IPS-18c (cell line): ENCODE results near the gene ALKBH2.

Experiments
- H3K4me3 ChIP-seq: 2 replicates; pipeline ENCODE4 v1.7.0; 2013; ENCODE audit warnings: low read depth, mild to moderate bottlenecking, low read length, moderate library complexity; ENCODE audit not compliant: insufficient read depth
- H3K9me3 ChIP-seq: one replicate; pipeline ENCODE4 v1.6.1; 2013; ENCODE audit warnings: mild to moderate bottlenecking, low read length, moderate library complexity; ENCODE audit not compliant: control insufficient read depth, insufficient read depth

ALKBH2 gene

DNA sequence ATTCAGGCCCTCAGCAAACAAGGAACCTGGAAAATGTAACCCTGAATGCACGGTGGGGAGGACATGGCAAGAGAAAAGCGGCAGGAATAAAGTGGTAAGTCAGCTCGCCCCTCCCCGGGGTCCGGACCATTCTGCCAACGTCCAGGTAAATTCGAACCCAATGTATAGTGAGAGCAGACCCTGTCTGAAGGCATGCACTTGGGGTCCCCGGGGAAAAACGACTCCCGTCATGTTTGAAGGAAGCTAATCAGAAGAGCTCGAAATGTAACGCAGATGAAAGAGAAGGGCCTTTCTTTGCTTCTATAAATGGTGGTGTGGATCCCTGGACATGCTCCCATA lies 23.3 kb upstream of the ALKBH2 start:
- Histone ChIP-seq H3K9me3 (no peaks in the 10 kb centered on the region), H3K4me3 (no peak overlapping the region)

DNA sequence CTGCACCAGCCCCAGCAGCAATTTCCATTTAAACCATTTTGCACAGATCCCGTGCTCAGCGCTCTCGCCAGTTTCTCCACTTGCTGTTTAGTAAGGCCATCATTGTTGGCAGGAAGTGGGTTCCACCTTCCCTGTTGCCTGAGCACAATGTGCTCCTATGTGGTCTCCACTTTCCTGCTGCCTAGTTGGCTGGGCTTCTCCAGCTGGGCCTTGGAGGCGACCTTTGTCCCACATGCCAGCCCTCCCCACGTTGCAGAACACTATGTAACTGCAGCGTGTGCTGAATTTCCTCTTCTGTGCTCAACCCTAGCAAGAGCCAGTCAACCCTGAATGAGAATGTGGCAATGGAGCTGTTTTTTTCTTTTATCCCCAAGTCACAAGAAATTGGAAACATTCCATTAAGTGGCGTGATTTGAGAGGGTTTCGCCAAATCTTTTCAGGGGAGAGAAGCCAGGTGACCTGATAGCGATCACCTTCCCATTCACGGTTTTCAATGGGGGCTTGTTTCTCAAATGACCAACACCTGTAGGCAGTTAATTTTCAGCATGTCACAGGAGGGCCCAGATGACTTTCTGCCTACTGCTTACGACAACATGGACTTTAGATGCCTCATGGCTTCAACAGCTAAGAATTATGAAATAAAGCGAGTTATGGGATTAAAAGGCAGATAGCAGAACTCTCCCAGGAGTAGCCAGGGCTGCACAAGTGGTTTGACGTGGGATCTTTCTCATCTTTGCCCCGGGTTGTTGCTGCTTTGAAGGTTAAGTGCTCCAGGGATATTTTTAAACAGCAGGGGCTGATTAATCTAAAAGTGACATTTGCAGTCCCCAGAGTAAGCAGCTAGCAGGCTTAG lies 22.7 kb upstream of the ALKBH2 start, which contains the start of gene ACACB:
TSS of gene ACACB (plus strand) at position 830 of the 853 bp plus-strand sequence. CDS start 22,819 bp downstream, outside the sequence.
- Histone ChIP-seq H3K9me3 (no peaks in the 10 kb centered on the region), H3K4me3 (no peak within 1 kb of the TSS; the same call in 1 of the 2 replicates)

GRCh38 chr12:109115404-109115757 lies 22.1 kb upstream of the ALKBH2 start:
- Histone ChIP-seq H3K9me3 (no peaks in the 10 kb centered on the region), H3K4me3 (no peak overlapping the region)

GRCh38 chr12:109114644-109115043 lies 21.4 kb upstream of the ALKBH2 start:
- H3K4me3 ChIP-seq, result no peak overlapping the region
- H3K9me3 ChIP-seq, result no peaks in the 10 kb centered on the region

GRCh38 chr12:109113661-109114321 lies 20.5 kb upstream of the ALKBH2 start:
- Histone ChIP-seq H3K9me3 (no peaks in the 10 kb centered on the region), H3K4me3 (no peak overlapping the region)

DNA sequence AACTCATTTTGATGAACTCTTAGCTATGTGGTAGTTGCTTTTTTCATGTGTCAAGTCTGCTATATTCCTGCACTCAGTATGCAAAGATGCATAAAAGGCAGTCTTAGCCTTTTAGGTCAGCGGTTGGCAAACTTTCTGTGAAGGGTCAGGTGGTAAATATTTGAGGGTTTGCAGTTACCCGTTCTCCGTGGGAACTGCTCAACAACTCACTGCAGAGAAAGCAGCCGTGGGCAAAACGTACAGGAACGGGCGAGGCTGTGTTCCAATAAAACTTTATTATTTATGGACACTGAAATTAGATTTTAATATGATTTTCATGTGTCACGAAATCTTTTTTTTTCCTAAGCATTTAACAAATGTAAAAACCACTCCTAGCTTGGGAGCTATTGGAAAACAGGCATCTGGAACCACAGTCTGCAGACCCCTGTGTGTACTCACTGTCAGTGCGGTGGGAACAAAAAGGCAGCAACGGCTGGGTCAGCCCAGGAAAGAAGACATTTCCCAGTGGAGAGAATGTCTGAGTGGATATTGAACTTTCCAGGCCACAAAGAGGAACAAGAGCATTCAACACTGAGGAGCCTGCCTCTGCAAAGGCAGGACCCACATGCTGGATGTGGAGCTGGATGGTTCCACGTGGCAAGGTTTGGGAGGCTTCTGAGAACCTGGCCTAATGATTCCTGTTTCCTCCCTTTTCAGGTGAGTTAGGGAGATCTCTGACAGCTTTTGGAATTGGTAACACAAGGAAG lies 19.6 kb upstream of the ALKBH2 start:
- no peaks in the 10 kb centered on the region for H3K9me3 ChIP-seq

GRCh38 chr12:109110988-109111495 lies 17.8 kb upstream of the ALKBH2 start:
- Histone ChIP-seq H3K9me3 (no peaks in the 10 kb centered on the region), H3K4me3 (peak overlapping the region; percentile 59; the same call in 1 of the 2 replicates)

More for the DNA sequence above, 19.6 kb upstream of the ALKBH2 start:
- H3K4me3 ChIP-seq, result no peak overlapping the region

DNA sequence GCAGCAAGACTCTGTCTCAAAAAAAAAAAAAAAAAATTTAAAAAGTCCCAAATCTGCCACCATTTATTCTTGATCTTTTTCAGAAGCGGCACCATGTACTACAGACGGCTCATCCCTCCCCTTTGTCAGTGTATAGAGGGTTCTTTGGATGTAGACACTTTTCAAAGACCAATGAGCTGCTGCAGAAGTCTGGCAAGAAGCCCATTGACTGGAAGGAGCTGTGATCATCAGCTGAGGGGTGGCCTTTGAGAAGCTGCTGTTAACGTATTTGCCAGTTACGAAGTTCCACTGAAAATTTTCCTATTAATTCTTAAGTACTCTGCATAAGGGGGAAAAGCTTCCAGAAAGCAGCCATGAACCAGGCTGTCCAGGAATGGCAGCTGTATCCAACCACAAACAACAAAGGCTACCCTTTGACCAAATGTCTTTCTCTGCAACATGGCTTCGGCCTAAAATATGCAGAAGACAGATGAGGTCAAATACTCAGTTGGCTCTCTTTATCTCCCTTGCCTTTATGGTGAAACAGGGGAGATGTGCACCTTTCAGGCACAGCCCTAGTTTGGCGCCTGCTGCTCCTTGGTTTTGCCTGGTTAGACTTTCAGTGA lies 16.6 kb upstream of the ALKBH2 start:
- Histone ChIP-seq H3K4me3 (no peak overlapping the region), H3K9me3 (no peaks in the 10 kb centered on the region)

- no peaks in the 10 kb centered on the region for H3K9me3 ChIP-seq
Measured at GRCh38 chr12:109105176-109105575, 11.9 kb upstream of the ALKBH2 start.

DNA sequence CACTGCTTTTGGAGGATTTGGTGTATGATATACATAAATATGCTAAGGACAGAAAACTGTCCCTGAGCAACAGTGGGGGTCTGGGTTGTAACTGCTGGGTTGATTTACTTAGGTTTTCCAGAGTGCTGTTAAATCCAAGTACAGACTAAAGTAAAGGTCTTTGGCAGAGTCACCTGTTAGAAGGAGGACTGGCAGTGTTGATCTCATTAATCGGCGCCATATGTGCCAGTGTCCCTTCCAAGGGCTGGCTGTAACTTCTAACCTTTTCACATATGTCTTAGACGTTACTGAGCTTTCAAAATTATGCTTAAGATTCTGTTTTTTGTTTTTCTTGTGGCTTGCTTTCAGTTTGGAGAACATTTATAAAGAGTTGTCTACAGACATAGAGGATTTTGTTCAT lies 9.2 kb upstream of the ALKBH2 start:
- H3K9me3 ChIP-seq, result no peaks in the 10 kb centered on the region
- H3K4me3 ChIP-seq, result no peak overlapping the region

More at GRCh38 chr12:109105176-109105575, 11.9 kb upstream of the ALKBH2 start:
- no peak overlapping the region for H3K4me3 ChIP-seq

DNA sequence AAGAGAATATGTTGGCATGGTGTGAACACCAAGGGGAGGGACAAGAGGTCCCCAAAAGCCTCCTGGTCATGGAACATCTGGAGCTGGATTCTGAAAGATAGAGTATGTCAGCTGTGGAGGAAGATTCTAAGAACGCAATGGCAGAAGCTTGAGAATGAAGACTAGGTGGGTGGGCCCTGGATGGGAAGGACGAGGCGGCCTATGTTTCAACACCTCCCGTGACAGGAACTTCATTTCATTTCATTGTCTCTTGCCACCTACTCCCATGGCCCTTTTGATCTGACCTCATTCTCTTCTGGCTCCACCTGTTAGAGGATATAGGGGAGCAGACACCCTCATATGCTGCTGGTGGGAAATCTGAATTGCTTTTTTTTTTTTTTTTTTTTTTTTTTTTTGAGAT lies 7.5 kb upstream of the ALKBH2 start:
- no peaks in the 10 kb centered on the region for H3K9me3 ChIP-seq
- H3K4me3 ChIP-seq, result no peak overlapping the region

GRCh38 chr12:109099431-109100020 lies 6.3 kb upstream of the ALKBH2 start:
- no peak overlapping the region for H3K4me3 ChIP-seq
- H3K9me3 ChIP-seq, result no peaks in the 10 kb centered on the region

GRCh38 chr12:109098651-109099050 lies 5.4 kb upstream of the ALKBH2 start:
- no peaks in the 10 kb centered on the region for H3K9me3 ChIP-seq
- H3K4me3 ChIP-seq, result peak overlapping the region; percentile 84

DNA sequence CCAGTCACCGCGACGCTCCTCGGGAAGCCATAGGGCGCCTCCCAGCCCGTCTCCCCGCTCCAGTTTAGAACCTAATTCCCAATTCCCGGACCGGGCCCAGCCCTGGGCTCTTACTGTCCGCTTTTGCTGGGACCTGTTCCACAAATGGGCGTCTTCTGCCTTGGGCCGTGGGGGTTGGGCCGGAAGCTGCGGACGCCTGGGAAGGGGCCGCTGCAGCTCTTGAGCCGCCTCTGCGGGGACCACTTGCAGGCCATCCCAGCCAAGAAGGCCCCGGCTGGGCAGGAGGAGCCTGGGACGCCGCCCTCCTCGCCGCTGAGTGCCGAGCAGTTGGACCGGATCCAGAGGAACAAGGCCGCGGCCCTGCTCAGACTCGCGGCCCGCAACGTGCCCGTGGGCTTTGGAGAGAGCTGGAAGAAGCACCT lies 4.9 kb upstream of the ALKBH2 start:
- H3K4me3 ChIP-seq, result peak overlapping the region; percentile 84
- H3K9me3 ChIP-seq, result no peaks in the 10 kb centered on the region

- Histone ChIP-seq H3K4me3 (peak within 1 kb of the TSS; percentile 84), H3K9me3 (no peaks in the 10 kb centered on the region)
Measured at GRCh38 chr12:109097435-109098182, 4.3 kb upstream of the ALKBH2 start, which contains the start of gene UNG. Gene UNG, plus strand, starts transcription at chr12:109097597. Its CDS starts 83 bp downstream, at chr12:109097680.

DNA sequence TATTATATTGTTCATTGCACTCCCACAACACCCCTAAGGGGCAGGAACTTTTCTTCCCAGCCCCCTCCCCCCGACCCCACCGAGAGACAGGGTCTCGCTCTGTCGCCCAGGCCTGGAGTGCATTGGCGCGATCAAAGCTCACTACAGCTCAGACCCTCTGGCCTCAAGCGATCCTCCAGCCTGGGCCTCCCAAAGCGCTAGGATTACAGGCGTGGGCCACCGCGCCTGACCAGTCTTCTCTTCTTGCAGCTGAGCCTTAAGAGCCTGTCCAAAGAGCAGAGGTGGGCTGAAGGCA lies 3.8 kb upstream of the ALKBH2 start:
- H3K9me3 ChIP-seq, result no peaks in the 10 kb centered on the region
- peak overlapping the region; percentile 84 for H3K4me3 ChIP-seq
